HG03432 (cell line): ENCODE measurements around the gene TAS2R13.

Experiments used
- ATAC-seq: cut with Tn5 transposase; IDR thresholded peaks from one replicate; pipeline ENCODE4 v1.9.1; 2021; ENCODE audit warnings: mild to moderate bottlenecking, moderate library complexity; ENCODE audit not compliant: unreplicated experiment

Gene TAS2R13

GRCh38 chr12:10873378-10873777 is 36.0 kb downstream of the TAS2R13 start:
- no peak for ATAC-seq

- no peak for ATAC-seq
Measured at GRCh38 chr12:10867381-10867780, 42.0 kb downstream of the TAS2R13 start.

GRCh38 chr12:10863512-10864218 is 45.7 kb downstream of the TAS2R13 start:
- ATAC-seq = no peak

- no peak for ATAC-seq
Measured at GRCh38 chr12:10861366-10861765, 48.0 kb downstream of the TAS2R13 start.
